Naive thymus-derived CD4-positive, alpha-beta T cell (primary cell): ENCODE results near the gene UMAD1. TPM values are rescaled to one million over a fixed set of nuclear protein-coding genes. Genes with fewer than 3 reads are reported as not detected.

Source experiments
- ATAC-seq: fragments of 150-1000 bp; cut with Tn5 transposase; 2 replicates; pipeline ENCODE4 v1.10.0; 2021; ENCODE audit warnings: mild to moderate bottlenecking, moderate library complexity
- CTCF ChIA-PET: fragments of 350-600 bp; sonication (Branson Sonifier 250); formaldehyde crosslinking; loops from one replicate; lab custom pipeline; 2021; ENCODE audit warnings: antibody characterized with exemption; lab: Charles Lee
- POLR2A ChIA-PET: fragments of 350-600 bp; sonication (Branson Sonifier 250); formaldehyde crosslinking; loops from one replicate; lab custom pipeline; 2021; ENCODE audit warnings: antibody characterized with exemption, inconsistent platforms; lab: Charles Lee
- DNase-seq, 9 donors: peaks; one replicate each; pipeline versions ENCODE4 v3.0.0 to v3.0.0-alpha.2; 2020 to 2022; ENCODE audit warnings: mixed read lengths in 1 of 9
- H3K27ac ChIP-seq: one replicate; pipeline ENCODE4 v1.7.0; 2013; ENCODE audit warnings: mild to moderate bottlenecking, low read depth, low read length, moderate library complexity
- H3K27me3 ChIP-seq, 2 donors: one replicate each; pipeline ENCODE4 v1.7.0; 2013; ENCODE audit warnings: low read length in 2 of 2, mild to moderate bottlenecking in 2 of 2, moderate library complexity in 2 of 2; ENCODE audit not compliant: control insufficient read depth in 2 of 2, insufficient read depth in 2 of 2
- H3K36me3 ChIP-seq, 3 experiments: 1 replicate in 2 of 3; 2 replicates in 1 of 3; pipeline ENCODE4 v1.7.0; 2013; ENCODE audit warnings: low read length in 3 of 3, mild to moderate bottlenecking in 3 of 3, moderate library complexity in 1 of 3; ENCODE audit not compliant: insufficient read depth in 3 of 3, control insufficient read depth in 2 of 3
- H3K4me1 ChIP-seq, 2 donors: one replicate each; pipeline ENCODE4 v1.7.0; 2013; ENCODE audit warnings: low read length in 2 of 2, mild to moderate bottlenecking in 2 of 2, moderate library complexity in 1 of 2; ENCODE audit not compliant: control insufficient read depth in 2 of 2, insufficient read depth in 2 of 2
- H3K4me3 ChIP-seq: 2 replicates; pipeline ENCODE4 v1.7.0; 2013; ENCODE audit warnings: mild to moderate bottlenecking, low read length
- H3K9me3 ChIP-seq, 3 experiments: 1 replicate in 2 of 3; 2 replicates in 1 of 3; pipeline ENCODE4 v1.7.0; 2013; ENCODE audit warnings: low read length in 3 of 3; ENCODE audit not compliant: control insufficient read depth in 2 of 3
- H3K27ac Mint-ChIP-seq, 9 donors: one replicate each; pipeline ENCODE4 v1.8.0; 2020 to 2022; ENCODE audit warnings: mixed read lengths in 9 of 9, mild to moderate bottlenecking in 8 of 9, moderate library complexity in 5 of 9, inconsistent platforms in 2 of 9
- H3K27me3 Mint-ChIP-seq, 5 donors: one replicate each; pipeline ENCODE4 v1.8.0; 2021 to 2022; ENCODE audit warnings: mixed read lengths in 5 of 5, mild to moderate bottlenecking in 1 of 5
- H3K36me3 Mint-ChIP-seq, 5 donors: one replicate each; pipeline ENCODE4 v1.8.0; 2020 to 2022; ENCODE audit warnings: mixed read lengths in 5 of 5, mild to moderate bottlenecking in 3 of 5, inconsistent platforms in 1 of 5
- H3K4me1 Mint-ChIP-seq, 7 donors: one replicate each; pipeline ENCODE4 v1.8.0; 2020 to 2022; ENCODE audit warnings: mixed read lengths in 7 of 7, mild to moderate bottlenecking in 3 of 7, inconsistent platforms in 1 of 7
- H3K4me3 Mint-ChIP-seq, 10 donors: one replicate each; pipeline ENCODE4 v1.8.0; 2020 to 2022; ENCODE audit warnings: mild to moderate bottlenecking in 10 of 10, mixed read lengths in 10 of 10, moderate library complexity in 6 of 10, inconsistent platforms in 2 of 10
- H3K9me3 Mint-ChIP-seq, 11 donors: one replicate each; pipeline ENCODE4 v1.8.0; 2020 to 2022; ENCODE audit warnings: mixed read lengths in 11 of 11, mild to moderate bottlenecking in 4 of 11, inconsistent platforms in 1 of 11, moderate library complexity in 1 of 11
- intact Hi-C, 2 donors: fragments of 100-400 bp; cut with micrococcal nuclease; formaldehyde crosslinking; loops; one replicate each; pipeline ENCODE4 v1.15.1; 2023
- polyA plus RNA-seq, 2 donors: library from polyadenylated mRNA; unstranded; fragments of 300-500 nt; fragmentation: Illumina TruSeq; gene quantifications; one replicate each; pipeline ENCODE4 v1.2.3, GENCODE V29; 2021
- total RNA-seq, 6 experiments: library from RNA in 5 of 6; stranded (reverse) in 5 of 6; gene quantifications; 1 replicate in 5 of 6; 2 replicates in 1 of 6; pipeline ENCODE4 v1.2.3 and lab custom pipeline; 2021 to 2026

The UMAD1 gene
- total and polyA plus RNA-seq, 7 experiments from 2014 or later = 11.4 to 28.6 (median 25.2) TPM

- POLR2A ChIA-PET = no interaction called here
- CTCF ChIA-PET = no interaction called here
- H3K9me3 Mint-ChIP-seq = peaks cover 0 to 9% (median 0%) of the 10 kb centered on the region in 11 donors
- peaks cover 14 to 23% (median 19%) of the 10 kb centered on the region in 7 donors for H3K4me1 Mint-ChIP-seq
- Histone ChIP-seq H3K27ac (no peak overlapping the region), H3K9me3 (no peaks in the 10 kb centered on the region), H3K4me3 (no peak overlapping the region), H3K27me3 (no peaks in the 10 kb centered on the region), H3K36me3 (no peaks in the 10 kb centered on the region), H3K4me1 (no peaks in the 10 kb centered on the region)
- no peak for DNase-seq
- H3K27me3 Mint-ChIP-seq = no peaks in the 10 kb centered on the region
- no peak for ATAC-seq
- no peak overlapping the region for H3K27ac Mint-ChIP-seq
- H3K4me3 Mint-ChIP-seq = no peak overlapping the region
- H3K36me3 Mint-ChIP-seq = peaks cover 6 to 32% (median 20%) of the 10 kb centered on the region in 5 donors
- intact Hi-C loops = no loop called here
Measured at GRCh38 chr7:7843972-7844371, 203.4 kb downstream of the UMAD1 start.

- H3K27me3 Mint-ChIP-seq = no peaks in the 10 kb centered on the region
- Histone ChIP-seq H3K4me1 (no peaks in the 10 kb centered on the region), H3K27ac (no peak overlapping the region), H3K36me3 (no peaks in the 10 kb centered on the region), H3K9me3 (no peaks in the 10 kb centered on the region), H3K4me3 (no peak overlapping the region), H3K27me3 (no peaks in the 10 kb centered on the region)
- CTCF ChIA-PET = interaction anchor here (1.3 kb wide), 1 partner anchor 148 kb away, joined by 3 read pairs; no protein-coding TSS in a partner anchor
- peaks cover 5 to 24% (median 19%) of the 10 kb centered on the region in 5 donors for H3K36me3 Mint-ChIP-seq
- DNase-seq (no peak), ATAC-seq (no peak)
- POLR2A ChIA-PET = no interaction called here
- H3K4me1 Mint-ChIP-seq = peaks cover 14 to 46% (median 18%) of the 10 kb centered on the region in 7 donors
- H3K4me3 Mint-ChIP-seq = peak overlapping the region in 7 of 10 donors; percentile 5 to 60 (median 29)
- H3K27ac Mint-ChIP-seq = peak overlapping the region in 6 of 9 donors; percentile 4 to 82 (median 25)
- intact Hi-C loops = no loop called here
- H3K9me3 Mint-ChIP-seq = peaks cover 0 to 7% (median 0%) of the 10 kb centered on the region in 11 donors
Measured at GRCh38 chr7:7848246-7848645, 207.7 kb downstream of the UMAD1 start.

GRCh38 chr7:7848892-7849291, 208.3 kb downstream of the UMAD1 start:
- intact Hi-C loops = no loop called here
- ATAC-seq (no peak), DNase-seq (no peak)
- peak overlapping the region in 1 of 10 donors; percentile 21 for H3K4me3 Mint-ChIP-seq
- H3K27ac ChIP-seq = no peak overlapping the region
- CTCF ChIA-PET = interaction anchor here (1.3 kb wide), 1 partner anchor 149 kb away, joined by 3 read pairs; no protein-coding TSS in a partner anchor
- peaks cover 0 to 12% (median 2%) of the 10 kb centered on the region in 11 donors for H3K9me3 Mint-ChIP-seq
- peaks cover 14 to 46% (median 18%) of the 10 kb centered on the region in 7 donors for H3K4me1 Mint-ChIP-seq
- H3K4me1 ChIP-seq = no peaks in the 10 kb centered on the region
- H3K27me3 Mint-ChIP-seq = no peaks in the 10 kb centered on the region
- no peaks in the 10 kb centered on the region for H3K36me3 ChIP-seq
- H3K27ac Mint-ChIP-seq = peak overlapping the region in 1 of 9 donors; percentile 70
- peaks cover 0 to 2% (median 0%) of the 10 kb centered on the region in 3 experiments for H3K9me3 ChIP-seq
- no peaks in the 10 kb centered on the region for H3K27me3 ChIP-seq
- peaks cover 8 to 29% (median 23%) of the 10 kb centered on the region in 5 donors for H3K36me3 Mint-ChIP-seq
- no peak overlapping the region for H3K4me3 ChIP-seq
- POLR2A ChIA-PET = no interaction called here

GRCh38 chr7:7850150-7850549, 209.6 kb downstream of the UMAD1 start:
- Mint-ChIP-seq H3K4me1 (peaks cover 14 to 46% (median 18%) of the 10 kb centered on the region in 7 donors), H3K9me3 (peaks cover 0 to 25% (median 5%) of the 10 kb centered on the region in 11 donors), H3K27me3 (no peaks in the 10 kb centered on the region), H3K36me3 (peaks cover 8 to 33% (median 30%) of the 10 kb centered on the region in 5 donors), H3K4me3 (no peak overlapping the region), H3K27ac (no peak overlapping the region)
- intact Hi-C loops = no loop called here
- Histone ChIP-seq H3K27ac (no peak overlapping the region), H3K27me3 (no peaks in the 10 kb centered on the region), H3K36me3 (peaks cover 0 to 3% (median 0%) of the 10 kb centered on the region in 3 experiments), H3K4me1 (no peaks in the 10 kb centered on the region), H3K9me3 (peaks cover 0 to 11% (median 0%) of the 10 kb centered on the region in 3 experiments), H3K4me3 (no peak overlapping the region)
- ATAC-seq (no peak), DNase-seq (no peak)
- CTCF ChIA-PET = interaction anchor here (0.5 to 1.2 kb wide), 2 partner anchors 9 to 986 kb away, joined by 3 to 4 read pairs; no protein-coding TSS in a partner anchor
- POLR2A ChIA-PET = no interaction called here

DNA sequence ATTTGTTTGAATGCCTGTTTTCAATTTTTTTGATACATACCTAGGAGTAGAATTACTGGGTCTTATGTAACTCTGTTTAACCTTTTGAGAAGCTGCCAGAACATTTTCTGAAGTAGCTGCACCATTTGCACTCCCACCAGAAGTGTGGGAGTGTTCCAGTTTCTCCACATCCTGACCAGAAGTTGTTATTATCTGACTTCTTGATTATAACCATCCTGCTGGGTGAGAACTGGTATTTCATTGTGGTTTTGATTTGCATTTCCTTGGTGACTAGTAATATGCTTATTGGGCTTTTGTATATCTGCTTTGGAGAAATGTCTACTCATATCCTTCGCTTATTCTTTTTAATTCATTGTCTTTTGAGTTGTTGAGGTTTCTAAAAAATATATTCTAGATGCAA, 210.8 kb downstream of the UMAD1 start:
- ATAC-seq (no peak), DNase-seq (no peak)
- Histone ChIP-seq H3K9me3 (peaks cover 0 to 16% (median 0%) of the 10 kb centered on the region in 3 experiments), H3K27me3 (no peaks in the 10 kb centered on the region), H3K4me3 (no peak overlapping the region), H3K4me1 (no peaks in the 10 kb centered on the region), H3K27ac (no peak overlapping the region), H3K36me3 (peaks cover 0 to 3% (median 0%) of the 10 kb centered on the region in 3 experiments)
- intact Hi-C loops = no loop called here
- Mint-ChIP-seq H3K4me1 (peaks cover 14 to 40% (median 21%) of the 10 kb centered on the region in 7 donors), H3K36me3 (peaks cover 13 to 40% (median 36%) of the 10 kb centered on the region in 5 donors), H3K27me3 (no peaks in the 10 kb centered on the region), H3K27ac (no peak overlapping the region), H3K4me3 (no peak overlapping the region), H3K9me3 (peaks cover 6 to 35% (median 10%) of the 10 kb centered on the region in 11 donors)
- ChIA-PET CTCF (no interaction called here), POLR2A (no interaction called here)

DNA sequence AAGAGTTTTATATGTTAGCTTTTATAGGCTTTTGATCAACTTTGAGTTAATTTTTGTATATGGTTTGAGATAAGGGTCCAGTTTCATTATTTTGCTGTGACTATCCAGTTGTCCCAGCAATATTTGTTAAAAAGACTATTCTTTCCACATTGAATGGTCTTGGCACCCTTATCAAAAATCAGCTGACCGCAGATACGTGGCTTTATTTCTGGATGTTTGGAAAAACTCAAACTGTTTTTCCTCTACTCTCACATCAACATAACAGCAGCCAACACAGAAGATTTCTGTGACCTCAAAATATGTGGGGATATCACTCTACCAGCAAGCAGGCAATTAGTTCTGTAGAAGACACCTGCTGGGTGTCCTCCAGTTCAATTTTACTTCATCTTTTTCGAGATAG, 211.4 kb downstream of the UMAD1 start:
- no peak overlapping the region for H3K27ac Mint-ChIP-seq
- intact Hi-C loops = no loop called here

More for the DNA sequence above, 211.4 kb downstream of the UMAD1 start:
- ATAC-seq (no peak), DNase-seq (no peak)
- Histone ChIP-seq H3K4me1 (no peaks in the 10 kb centered on the region), H3K27ac (no peak overlapping the region), H3K27me3 (no peaks in the 10 kb centered on the region), H3K36me3 (peaks cover 0 to 3% (median 0%) of the 10 kb centered on the region in 3 experiments), H3K9me3 (peaks cover 0 to 16% (median 0%) of the 10 kb centered on the region in 3 experiments), H3K4me3 (no peak overlapping the region)
- H3K36me3 Mint-ChIP-seq = peaks cover 13 to 43% (median 38%) of the 10 kb centered on the region in 5 donors
- H3K4me3 Mint-ChIP-seq = no peak overlapping the region
- CTCF ChIA-PET = no interaction called here
- H3K27me3 Mint-ChIP-seq = no peaks in the 10 kb centered on the region
- H3K9me3 Mint-ChIP-seq = peaks cover 6 to 35% (median 10%) of the 10 kb centered on the region in 11 donors
- H3K4me1 Mint-ChIP-seq = peaks cover 14 to 40% (median 21%) of the 10 kb centered on the region in 7 donors
- POLR2A ChIA-PET = no interaction called here
